Skeletal muscle tissue (tissue), 4 donors: ENCODE results near the gene XIAP. TPM values are rescaled to one million over a fixed set of nuclear protein-coding genes. Genes with fewer than 3 reads are reported as not detected.

Source experiments
- H3K27ac ChIP-seq: one replicate; pipeline ENCODE4 v1.7.0; 2013; ENCODE audit warnings: mild to moderate bottlenecking, low read depth, low read length, inconsistent platforms
- H3K27me3 ChIP-seq, 3 donors: one replicate each; pipeline ENCODE4 v1.7.0; 2013; ENCODE audit warnings: low read length in 3 of 3; ENCODE audit not compliant: control insufficient read depth in 3 of 3, insufficient read depth in 3 of 3
- H3K36me3 ChIP-seq, 3 donors: one replicate each; pipeline ENCODE4 v1.7.0; 2013; ENCODE audit warnings: low read length in 3 of 3; ENCODE audit not compliant: control insufficient read depth in 3 of 3, insufficient read depth in 3 of 3
- H3K4me1 ChIP-seq, 3 donors: one replicate each; pipeline ENCODE4 v1.7.0; 2013; ENCODE audit warnings: low read length in 3 of 3, mild to moderate bottlenecking in 3 of 3; ENCODE audit not compliant: control insufficient read depth in 3 of 3, insufficient read depth in 3 of 3
- H3K4me3 ChIP-seq, 3 donors: one replicate each; pipeline ENCODE4 v1.7.0; 2013; ENCODE audit warnings: low read length in 3 of 3
- H3K9ac ChIP-seq, 3 donors: one replicate each; pipeline ENCODE4 v1.7.0; 2013; ENCODE audit warnings: low read length in 3 of 3, mild to moderate bottlenecking in 3 of 3, moderate library complexity in 2 of 3, low read depth in 1 of 3
- H3K9me3 ChIP-seq, 3 donors: one replicate each; pipeline ENCODE4 v1.7.0; 2013; ENCODE audit warnings: low read length in 3 of 3; ENCODE audit not compliant: control insufficient read depth in 3 of 3
- total RNA-seq: library from RNA; depleted of rRNA; stranded (reverse); fragments of >200 nt; gene quantifications from one replicate; pipeline ENCODE4 v1.2.3, GENCODE V29; 2014
- donor health status: Osteomylitis.

Gene XIAP
- total RNA-seq, 1 donor from 2014 or later: 35.0 TPM

- Histone ChIP-seq H3K27ac (no peak overlapping the region), H3K4me3 (no peak overlapping the region), H3K36me3 (no peaks in the 10 kb centered on the region), H3K27me3 (no peaks in the 10 kb centered on the region), H3K9me3 (no peaks in the 10 kb centered on the region), H3K4me1 (no peaks in the 10 kb centered on the region), H3K9ac (no peak overlapping the region)
These were observed 9.6 kb downstream of the XIAP start for GRCh38 chrX:123869488-123869887.

- H3K27ac ChIP-seq: no peak overlapping the region
- no peaks in the 10 kb centered on the region for H3K9me3 ChIP-seq
- no peaks in the 10 kb centered on the region for H3K4me1 ChIP-seq
- H3K36me3 ChIP-seq: no peaks in the 10 kb centered on the region
- H3K4me3 ChIP-seq: no peak overlapping the region
- no peak overlapping the region for H3K9ac ChIP-seq
- H3K27me3 ChIP-seq: no peaks in the 10 kb centered on the region
These were observed 11.5 kb downstream of the XIAP start for GRCh38 chrX:123871309-123871708.

GRCh38 chrX:123873956-123874355 is 14.1 kb downstream of the XIAP start:
- H3K4me1 ChIP-seq: peaks cover 6 to 8% (median 7%) of the 10 kb centered on the region in 3 donors
- H3K9me3 ChIP-seq: no peaks in the 10 kb centered on the region
- H3K36me3 ChIP-seq: no peaks in the 10 kb centered on the region
- no peak overlapping the region for H3K9ac ChIP-seq
- no peak overlapping the region for H3K27ac ChIP-seq
- H3K4me3 ChIP-seq: no peak overlapping the region
- no peaks in the 10 kb centered on the region for H3K27me3 ChIP-seq

- Histone ChIP-seq H3K27ac (no peak overlapping the region), H3K4me3 (no peak overlapping the region), H3K9me3 (no peaks in the 10 kb centered on the region), H3K9ac (no peak overlapping the region), H3K27me3 (no peaks in the 10 kb centered on the region), H3K36me3 (no peaks in the 10 kb centered on the region), H3K4me1 (peaks cover 8 to 9% (median 8%) of the 10 kb centered on the region in 3 donors)
These were observed 16.3 kb downstream of the XIAP start for GRCh38 chrX:123876177-123876576.

GRCh38 chrX:123876844-123877243 is 17.0 kb downstream of the XIAP start:
- no peaks in the 10 kb centered on the region for H3K9me3 ChIP-seq
- no peaks in the 10 kb centered on the region for H3K36me3 ChIP-seq
- H3K9ac ChIP-seq: no peak overlapping the region
- no peak overlapping the region for H3K4me3 ChIP-seq
- no peak overlapping the region for H3K27ac ChIP-seq
- H3K4me1 ChIP-seq: peaks cover 8 to 9% (median 8%) of the 10 kb centered on the region in 3 donors
- H3K27me3 ChIP-seq: no peaks in the 10 kb centered on the region

GRCh38 chrX:123878252-123878721 is 18.4 kb downstream of the XIAP start:
- peak overlapping the region; percentile 17 for H3K27ac ChIP-seq
- H3K4me3 ChIP-seq: no peak overlapping the region
- H3K9me3 ChIP-seq: no peaks in the 10 kb centered on the region
- no peak overlapping the region for H3K9ac ChIP-seq
- no peaks in the 10 kb centered on the region for H3K27me3 ChIP-seq
- H3K36me3 ChIP-seq: no peaks in the 10 kb centered on the region
- peaks cover 8 to 9% (median 8%) of the 10 kb centered on the region in 3 donors for H3K4me1 ChIP-seq

- Histone ChIP-seq H3K4me1 (peaks cover 8 to 9% (median 8%) of the 10 kb centered on the region in 3 donors), H3K9me3 (no peaks in the 10 kb centered on the region), H3K4me3 (no peak overlapping the region), H3K27me3 (no peaks in the 10 kb centered on the region), H3K27ac (no peak overlapping the region), H3K9ac (no peak overlapping the region), H3K36me3 (peaks cover 0 to 2% (median 0%) of the 10 kb centered on the region in 3 donors)
These were observed 21.5 kb downstream of the XIAP start for GRCh38 chrX:123881330-123881729.

GRCh38 chrX:123882391-123882790 is 22.5 kb downstream of the XIAP start:
- Histone ChIP-seq H3K9ac (no peak overlapping the region), H3K27ac (no peak overlapping the region), H3K9me3 (no peaks in the 10 kb centered on the region), H3K36me3 (peaks cover 0 to 2% (median 0%) of the 10 kb centered on the region in 3 donors), H3K4me3 (no peak overlapping the region), H3K4me1 (peaks cover 7 to 9% (median 8%) of the 10 kb centered on the region in 3 donors), H3K27me3 (no peaks in the 10 kb centered on the region)

GRCh38 chrX:123884809-123885408 is 25.1 kb downstream of the XIAP start:
- H3K9me3 ChIP-seq: no peaks in the 10 kb centered on the region
- no peak overlapping the region for H3K9ac ChIP-seq
- peaks cover 0 to 2% (median 0%) of the 10 kb centered on the region in 3 donors for H3K36me3 ChIP-seq
- H3K27me3 ChIP-seq: no peaks in the 10 kb centered on the region
- H3K27ac ChIP-seq: no peak overlapping the region
- no peaks in the 10 kb centered on the region for H3K4me1 ChIP-seq
- no peak overlapping the region for H3K4me3 ChIP-seq

GRCh38 chrX:123899701-123900100 is 39.8 kb downstream of the XIAP start:
- H3K4me3 ChIP-seq: no peak overlapping the region
- peaks cover 2 to 4% (median 2%) of the 10 kb centered on the region in 3 donors for H3K36me3 ChIP-seq
- H3K27ac ChIP-seq: no peak overlapping the region
- H3K9ac ChIP-seq: no peak overlapping the region
- no peaks in the 10 kb centered on the region for H3K9me3 ChIP-seq
- H3K4me1 ChIP-seq: no peaks in the 10 kb centered on the region
- H3K27me3 ChIP-seq: no peaks in the 10 kb centered on the region
